Measurements from ENCODE around the gene STK11. TPM values are rescaled to one million over a fixed set of nuclear protein-coding genes. Genes with fewer than 3 reads are reported as not detected.

Gene STK11
- polyA plus RNA-seq, 1 donor from 2014 or later = 51.6 TPM

DNA sequence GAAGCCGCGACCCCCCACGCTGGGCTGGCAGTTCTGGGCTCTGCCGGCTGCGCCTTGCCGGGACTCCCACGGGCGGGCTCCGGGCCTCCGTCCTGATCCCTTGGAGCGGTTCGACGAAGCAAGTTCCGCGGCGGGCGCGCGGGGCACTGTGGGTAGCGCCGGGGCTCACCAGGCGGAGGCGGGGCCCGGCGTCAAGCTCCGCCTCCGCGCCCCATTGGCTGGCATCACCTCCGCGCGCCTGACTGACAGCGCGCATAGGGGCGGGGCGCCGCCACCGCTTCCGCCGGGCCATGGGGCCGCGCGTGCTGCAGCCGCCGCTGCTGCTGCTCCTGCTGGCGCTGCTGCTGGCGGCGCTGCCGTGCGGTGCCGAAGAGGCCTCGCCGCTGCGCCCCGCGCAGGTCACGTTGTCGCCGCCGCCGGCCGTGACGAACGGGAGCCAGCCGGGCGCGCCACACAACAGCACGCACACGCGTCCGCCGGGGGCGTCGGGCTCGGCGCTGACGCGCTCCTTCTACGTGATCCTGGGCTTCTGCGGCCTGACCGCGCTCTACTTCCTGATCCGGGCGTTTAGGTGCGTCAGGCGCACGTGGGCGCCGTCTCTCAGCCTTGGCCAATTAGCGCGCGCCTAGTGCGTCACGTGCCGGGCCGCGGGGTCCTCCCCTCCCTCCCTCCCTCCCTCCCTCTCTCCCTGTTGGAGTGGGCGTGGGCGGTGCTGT, 69.8 kb downstream of the STK11 start, which contains the start of gene FAM174C:
FAM174C (plus strand) TSS at position 271 of the 716 bp plus-strand sequence; CDS start at position 291, 20 bp downstream.
- H2AFZ ChIP-seq (ENCODE audit: low read depth, low read length) = peak within 1 kb of the TSS; percentile 37
- peak within 1 kb of the TSS; percentile 82 for H3K4me3 ChIP-seq (ENCODE audit: low read length)
- peak; percentile 76 for TF ChIP-seq EP300 (conservative IDR thresholded peaks at IDR 0.05; ENCODE audit: poor library complexity, severe bottlenecking)
- TF ChIP-seq EZH2 (IDR thresholded peaks at IDR 0.05; ENCODE audit: borderline replicate concordance, insufficient read depth, low read length, poor library complexity, severe bottlenecking) = no peak
- TF ChIP-seq, protein P1, sequence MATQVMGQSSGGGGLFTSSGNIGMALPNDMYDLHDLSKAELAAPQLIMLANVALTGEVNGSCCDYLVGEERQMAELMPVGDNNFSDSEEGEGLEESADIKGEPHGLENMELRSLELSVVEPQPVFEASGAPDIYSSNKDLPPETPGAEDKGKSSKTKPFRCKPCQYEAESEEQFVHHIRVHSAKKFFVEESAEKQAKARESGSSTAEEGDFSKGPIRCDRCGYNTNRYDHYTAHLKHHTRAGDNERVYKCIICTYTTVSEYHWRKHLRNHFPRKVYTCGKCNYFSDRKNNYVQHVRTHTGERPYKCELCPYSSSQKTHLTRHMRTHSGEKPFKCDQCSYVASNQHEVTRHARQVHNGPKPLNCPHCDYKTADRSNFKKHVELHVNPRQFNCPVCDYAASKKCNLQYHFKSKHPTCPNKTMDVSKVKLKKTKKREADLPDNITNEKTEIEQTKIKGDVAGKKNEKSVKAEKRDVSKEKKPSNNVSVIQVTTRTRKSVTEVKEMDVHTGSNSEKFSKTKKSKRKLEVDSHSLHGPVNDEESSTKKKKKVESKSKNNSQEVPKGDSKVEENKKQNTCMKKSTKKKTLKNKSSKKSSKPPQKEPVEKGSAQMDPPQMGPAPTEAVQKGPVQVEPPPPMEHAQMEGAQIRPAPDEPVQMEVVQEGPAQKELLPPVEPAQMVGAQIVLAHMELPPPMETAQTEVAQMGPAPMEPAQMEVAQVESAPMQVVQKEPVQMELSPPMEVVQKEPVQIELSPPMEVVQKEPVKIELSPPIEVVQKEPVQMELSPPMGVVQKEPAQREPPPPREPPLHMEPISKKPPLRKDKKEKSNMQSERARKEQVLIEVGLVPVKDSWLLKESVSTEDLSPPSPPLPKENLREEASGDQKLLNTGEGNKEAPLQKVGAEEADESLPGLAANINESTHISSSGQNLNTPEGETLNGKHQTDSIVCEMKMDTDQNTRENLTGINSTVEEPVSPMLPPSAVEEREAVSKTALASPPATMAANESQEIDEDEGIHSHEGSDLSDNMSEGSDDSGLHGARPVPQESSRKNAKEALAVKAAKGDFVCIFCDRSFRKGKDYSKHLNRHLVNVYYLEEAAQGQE (IDR thresholded peaks at IDR 0.05; ENCODE audit: borderline replicate concordance) = no peak
- TF ChIP-seq TAF1 (IDR thresholded peaks at IDR 0.05; ENCODE audit: low read depth) = no peak
- TF ChIP-seq POLR2AphosphoS5 (IDR thresholded peaks at IDR 0.05) = peak; percentile 44
- TF ChIP-seq SMC3 (conservative IDR thresholded peaks at IDR 0.05; ENCODE audit: poor library complexity) = no peak
- peak; percentile 45 for TF ChIP-seq CTCF (IDR thresholded peaks at IDR 0.05; ENCODE audit: poor library complexity, severe bottlenecking)
- TF ChIP-seq RAD21 (conservative IDR thresholded peaks at IDR 0.05) = no peak
- TF ChIP-seq MXI1 (conservative IDR thresholded peaks at IDR 0.05; ENCODE audit: poor library complexity, severe bottlenecking) = peak; percentile 99
- no peaks in the 10 kb centered on the region for H3F3A ChIP-seq (ENCODE audit: insufficient read depth, low read length, poor library complexity, severe bottlenecking)
- peak within 1 kb of the TSS; percentile 84 for H3K4me2 ChIP-seq (ENCODE audit: low read length)
- peaks cover 21% of the 10 kb centered on the region for H3K79me2 ChIP-seq (replicated peaks; ENCODE audit: insufficient read depth, low read length)
- peak within 1 kb of the TSS; percentile 87 for H3K9ac ChIP-seq (ENCODE audit: low read length)
- no peaks in the 10 kb centered on the region for H3K27me3 ChIP-seq (ENCODE audit: insufficient read depth, low read depth, low read length)
- no peaks in the 10 kb centered on the region for H3K9me2 ChIP-seq (ENCODE audit: insufficient read depth, low read length)
- peaks cover 12% of the 10 kb centered on the region for H4K20me1 ChIP-seq (ENCODE audit: insufficient read depth)
- H3K27ac ChIP-seq (ENCODE audit: low read length) = peak within 1 kb of the TSS; percentile 93
- H3K9me3 ChIP-seq (ENCODE audit: low read length) = no peaks in the 10 kb centered on the region
- H3K36me3 ChIP-seq (ENCODE audit: insufficient read depth, low read length) = peaks cover 5% of the 10 kb centered on the region

DNA sequence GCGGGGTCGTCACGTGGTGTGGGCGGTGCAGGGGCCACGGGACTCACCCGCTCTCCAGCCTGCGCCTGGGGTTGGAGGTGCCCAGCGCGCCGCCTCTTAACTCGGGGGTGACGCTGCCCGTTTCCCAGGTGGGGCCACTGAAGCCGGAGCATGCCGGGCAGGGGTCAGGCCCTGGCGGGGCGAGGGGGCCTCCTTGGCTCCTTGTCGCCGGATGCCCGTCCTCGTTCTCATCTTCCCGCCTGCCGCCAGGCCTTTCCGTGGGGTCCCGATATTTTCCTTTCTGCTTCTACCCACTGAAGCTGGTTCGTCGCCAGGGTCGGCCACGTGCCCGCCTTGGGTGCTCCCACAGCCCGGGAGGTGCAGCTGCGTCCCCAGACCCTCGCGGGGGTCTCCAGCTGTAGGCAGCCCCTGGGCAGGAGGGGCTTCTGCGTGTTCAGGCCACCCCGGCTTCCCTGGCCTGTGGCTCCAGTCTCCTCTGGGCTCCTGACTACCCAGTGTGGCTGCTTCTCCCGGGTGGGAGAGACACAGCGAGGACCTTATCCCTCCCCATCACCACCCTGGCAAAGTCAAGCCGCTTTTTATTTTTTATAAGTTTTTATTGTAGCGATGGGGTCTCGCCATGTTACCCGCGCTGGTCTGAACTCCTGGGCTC, 70.5 kb downstream of the STK11 start:
- H3K9ac ChIP-seq (ENCODE audit: low read length) = peak overlapping the region; percentile 87
- H3K27ac ChIP-seq (ENCODE audit: low read length) = peak overlapping the region; percentile 93
- peak overlapping the region; percentile 37 for H2AFZ ChIP-seq (ENCODE audit: low read depth, low read length)
- H3K9me2 ChIP-seq (ENCODE audit: insufficient read depth, low read length) = no peaks in the 10 kb centered on the region
- H3K36me3 ChIP-seq (ENCODE audit: insufficient read depth, low read length) = peaks cover 5% of the 10 kb centered on the region
- H3K79me2 ChIP-seq (replicated peaks; ENCODE audit: insufficient read depth, low read length) = peaks cover 14% of the 10 kb centered on the region
- H3K27me3 ChIP-seq (ENCODE audit: insufficient read depth, low read depth, low read length) = no peaks in the 10 kb centered on the region
- H3F3A ChIP-seq (ENCODE audit: insufficient read depth, low read length, poor library complexity, severe bottlenecking) = no peaks in the 10 kb centered on the region
- H3K4me3 ChIP-seq (ENCODE audit: low read length) = peak overlapping the region; percentile 82
- peak overlapping the region; percentile 84 for H3K4me2 ChIP-seq (ENCODE audit: low read length)
- H3K9me3 ChIP-seq (ENCODE audit: low read length) = no peaks in the 10 kb centered on the region
- peaks cover 5% of the 10 kb centered on the region for H4K20me1 ChIP-seq (ENCODE audit: insufficient read depth)
- TF ChIP-seq SMC3 (conservative IDR thresholded peaks at IDR 0.05; ENCODE audit: poor library complexity) = no peak
- no peak for TF ChIP-seq MXI1 (conservative IDR thresholded peaks at IDR 0.05; ENCODE audit: poor library complexity, severe bottlenecking)
- TF ChIP-seq EP300 (conservative IDR thresholded peaks at IDR 0.05; ENCODE audit: poor library complexity, severe bottlenecking) = no peak
- TF ChIP-seq, protein P1 (IDR thresholded peaks at IDR 0.05; ENCODE audit: borderline replicate concordance) = peak; percentile 58
- TF ChIP-seq CTCF (IDR thresholded peaks at IDR 0.05; ENCODE audit: poor library complexity, severe bottlenecking) = no peak
- no peak for TF ChIP-seq TAF1 (IDR thresholded peaks at IDR 0.05; ENCODE audit: low read depth)
- TF ChIP-seq EZH2 (IDR thresholded peaks at IDR 0.05; ENCODE audit: borderline replicate concordance, insufficient read depth, low read length, poor library complexity, severe bottlenecking) = no peak
- TF ChIP-seq POLR2AphosphoS5 (IDR thresholded peaks at IDR 0.05) = peak; percentile 88

Measured in neural cell (in vitro differentiated cells).